WTC11 (cell line): Measurements from ENCODE around the gene IRF8. TPM values are rescaled to one million over a fixed set of nuclear protein-coding genes. Genes with fewer than 3 reads are reported as not detected.

Source experiments
- ATAC-seq: fragments of 200-7000 bp; cut with Tn5 transposase; 2 replicates; pipeline ENCODE4 v1.10.0; 2021; ENCODE audit warnings: mild to moderate bottlenecking, moderate library complexity
- CTCF ChIA-PET: fragments of 300-600 bp; sonication (Branson Sonifier 250); formaldehyde crosslinking; loops from one replicate; lab custom pipeline; 2021; ENCODE audit warnings: antibody characterized with exemption; lab: Charles Lee
- POLR2A ChIA-PET: fragments of 350-600 bp; sonication (Branson Sonifier 250); formaldehyde crosslinking; loops from one replicate; lab custom pipeline; 2021; ENCODE audit warnings: antibody characterized with exemption; lab: Charles Lee
- DNase-seq: peaks from one replicate; pipeline ENCODE4 v3.0.0; 2021; ENCODE audit warnings: low spot score
- H3K27ac Mint-ChIP-seq: 2 replicates; pipeline ENCODE4 v1.8.0; 2021; ENCODE audit warnings: mixed read lengths
- H3K27me3 Mint-ChIP-seq: 2 replicates; pipeline ENCODE4 v1.8.0; 2021; ENCODE audit warnings: low read depth, mild to moderate bottlenecking, moderate library complexity, mixed read lengths
- H3K36me3 Mint-ChIP-seq: 2 replicates; pipeline ENCODE4 v1.8.0; 2021; ENCODE audit warnings: mixed read lengths
- H3K4me1 Mint-ChIP-seq: 2 replicates; pipeline ENCODE4 v1.8.0; 2022; ENCODE audit warnings: mixed read lengths
- H3K4me3 Mint-ChIP-seq: 2 replicates; pipeline ENCODE4 v1.8.0; 2021; ENCODE audit warnings: mild to moderate bottlenecking, moderate library complexity, mixed read lengths
- H3K9me3 Mint-ChIP-seq: 2 replicates; pipeline ENCODE4 v1.8.0; 2021; ENCODE audit warnings: mixed read lengths
- CBFB ChIP-seq: sonication (generic); formaldehyde crosslinking; IDR thresholded peaks from 2 replicates; pipeline ENCODE4 v1.8.1; 2022; ENCODE audit warnings: mild to moderate bottlenecking, low read depth, missing genetic modification reagents
- EMX1 ChIP-seq: fragments of 250-450 bp; sonication (Bioruptor Pico); IDR thresholded peaks from 2 replicates; pipeline ENCODE4 v1.8.0; 2021; ENCODE audit warnings: mild to moderate bottlenecking
- FOXJ3 ChIP-seq: sonication (generic); formaldehyde crosslinking; IDR thresholded peaks from 2 replicates; pipeline ENCODE4 v1.9.0; 2021; ENCODE audit warnings: missing genetic modification reagents, mild to moderate bottlenecking, borderline replicate concordance
- FOXP1 ChIP-seq: sonication (generic); formaldehyde crosslinking; IDR thresholded peaks from 2 replicates; pipeline ENCODE4 v1.8.0; 2022; ENCODE audit warnings: missing genetic modification reagents, mild to moderate bottlenecking, moderate library complexity, borderline replicate concordance
- HMGA2 ChIP-seq: fragments of 250-450 bp; sonication (Bioruptor Pico); IDR thresholded peaks from 2 replicates; pipeline ENCODE4 v1.4.0; 2021; ENCODE audit warnings: mild to moderate bottlenecking, moderate library complexity
- IRF1 ChIP-seq: sonication (generic); formaldehyde crosslinking; IDR thresholded peaks from 2 replicates; pipeline ENCODE4 v1.8.0; 2023; ENCODE audit warnings: missing genetic modification reagents
- JUN ChIP-seq: sonication (generic); formaldehyde crosslinking; IDR thresholded peaks from 2 replicates; pipeline ENCODE4 v1.8.0; 2023; ENCODE audit warnings: mild to moderate bottlenecking, missing genetic modification reagents
- MLX ChIP-seq: sonication (generic); formaldehyde crosslinking; IDR thresholded peaks from 2 replicates; pipeline ENCODE4 v1.8.1; 2023; ENCODE audit warnings: mild to moderate bottlenecking, missing genetic modification reagents, moderate library complexity
- MXD4 ChIP-seq: fragments of 250-450 bp; sonication (Bioruptor Pico); IDR thresholded peaks from 2 replicates; pipeline ENCODE4 v1.8.0; 2021; ENCODE audit warnings: mild to moderate bottlenecking, moderate library complexity, borderline replicate concordance
- NR2C2 ChIP-seq: sonication (generic); formaldehyde crosslinking; IDR thresholded peaks from 2 replicates; pipeline ENCODE4 v1.8.0; 2022; ENCODE audit warnings: mild to moderate bottlenecking, missing genetic modification reagents
- OVOL2 ChIP-seq: fragments of 250-450 bp; sonication (Bioruptor Pico); IDR thresholded peaks from 2 replicates; pipeline ENCODE4 v1.9.0; 2021; ENCODE audit warnings: mild to moderate bottlenecking, borderline replicate concordance
- SP1 ChIP-seq: sonication (generic); formaldehyde crosslinking; conservative IDR thresholded peaks from 2 replicates; pipeline ENCODE4 v1.8.1; 2022; ENCODE audit warnings: missing genetic modification reagents
- USF1 ChIP-seq: sonication (generic); formaldehyde crosslinking; IDR thresholded peaks from 2 replicates; pipeline ENCODE4 v1.8.0; 2022; ENCODE audit warnings: mild to moderate bottlenecking, missing genetic modification reagents
- ZBTB21 ChIP-seq: sonication (generic); formaldehyde crosslinking; IDR thresholded peaks from 2 replicates; pipeline ENCODE4 v1.8.1; 2023; ENCODE audit warnings: mild to moderate bottlenecking, missing genetic modification reagents, borderline replicate concordance
- ZBTB43 ChIP-seq: sonication (generic); formaldehyde crosslinking; IDR thresholded peaks from 2 replicates; pipeline ENCODE4 v1.8.1; 2023; ENCODE audit warnings: mild to moderate bottlenecking, missing genetic modification reagents
- ZNF138 ChIP-seq: sonication (generic); formaldehyde crosslinking; conservative IDR thresholded peaks from 2 replicates; pipeline ENCODE4 v1.8.1; 2022; ENCODE audit warnings: mild to moderate bottlenecking, moderate library complexity, missing genetic modification reagents
- ZNF232 ChIP-seq: sonication (generic); formaldehyde crosslinking; IDR thresholded peaks from 2 replicates; pipeline ENCODE4 v1.8.0; 2022; ENCODE audit warnings: mild to moderate bottlenecking, missing genetic modification reagents
- ZNF317 ChIP-seq: sonication (generic); formaldehyde crosslinking; IDR thresholded peaks from 2 replicates; pipeline ENCODE4 v1.8.1; 2023; ENCODE audit warnings: low read depth, mild to moderate bottlenecking, moderate library complexity, missing genetic modification reagents, borderline replicate concordance
- ZNF416 ChIP-seq: fragments of 250-450 bp; sonication (Bioruptor Pico); IDR thresholded peaks from 2 replicates; pipeline ENCODE4 v1.9.0; 2021; ENCODE audit warnings: mild to moderate bottlenecking, inconsistent platforms
- total RNA-seq: library from RNA; stranded (reverse); gene quantifications from 3 replicates; pipeline ENCODE4 v1.2.3, GENCODE V29; 2021

IRF8 gene
- total RNA-seq, 1 experiment from 2014 or later, result 1.1 TPM

GRCh38 chr16:85859818-85860125, 39.2 kb upstream of the IRF8 start:
- POLR2A ChIA-PET, result no interaction called here
- ATAC-seq (peak; percentile 57), DNase-seq (no peak)

GRCh38 chr16:85860413-85861094, 38.4 kb upstream of the IRF8 start:
- no peak for DNase-seq
- CTCF ChIA-PET, result interaction anchor here (0.5 to 1.5 kb wide), 6 partner anchors 10 to 563 kb away, joined by 3 to 7 read pairs (median 4); no protein-coding TSS in a partner anchor
- Mint-ChIP-seq H3K27me3 (no peaks in the 10 kb centered on the region; the same call in 1 of the 2 replicates), H3K36me3 (no peaks in the 10 kb centered on the region), H3K4me1 (no peaks in the 10 kb centered on the region), H3K27ac (no peak overlapping the region), H3K4me3 (no peak overlapping the region), H3K9me3 (peaks cover 15% of the 10 kb centered on the region)
- no peak for TF ChIP-seq CBFB (CRISPR knock-in tag)
- no peak for TF ChIP-seq USF1 (CRISPR knock-in tag)
- TF ChIP-seq IRF1 (CRISPR knock-in tag), result no peak
- TF ChIP-seq NR2C2 (CRISPR knock-in tag), result no peak
- no peak for TF ChIP-seq JUN (CRISPR knock-in tag)
- no peak for TF ChIP-seq MXD4 (CRISPR knock-in tag)
- no peak for TF ChIP-seq FOXJ3 (CRISPR knock-in tag)
- TF ChIP-seq SP1, result no peak
- no peak for TF ChIP-seq FOXP1 (CRISPR knock-in tag)
- no peak for TF ChIP-seq ZNF232 (CRISPR knock-in tag)
- TF ChIP-seq ZBTB21 (CRISPR knock-in tag), result no peak
- no peak for TF ChIP-seq HMGA2 (CRISPR knock-in tag)
- no peak for TF ChIP-seq OVOL2 (CRISPR knock-in tag)
- no peak for TF ChIP-seq ZNF416 (CRISPR knock-in tag)
- TF ChIP-seq ZBTB43 (CRISPR knock-in tag), result no peak
- no peak for TF ChIP-seq ZNF138 (CRISPR knock-in tag)
- TF ChIP-seq EMX1 (CRISPR knock-in tag), result no peak
- TF ChIP-seq MLX (CRISPR knock-in tag), result no peak
- POLR2A ChIA-PET, result no interaction called here
- ATAC-seq, result no peak

More at GRCh38 chr16:85859818-85860125, 39.2 kb upstream of the IRF8 start:
- Mint-ChIP-seq H3K27ac (no peak overlapping the region), H3K9me3 (peaks cover 15% of the 10 kb centered on the region), H3K4me3 (no peak overlapping the region), H3K4me1 (no peaks in the 10 kb centered on the region), H3K36me3 (no peaks in the 10 kb centered on the region), H3K27me3 (peaks cover 2% of the 10 kb centered on the region)
- TF ChIP-seq ZNF232 (CRISPR knock-in tag) (no peak), NR2C2 (CRISPR knock-in tag) (no peak), ZNF317 (CRISPR knock-in tag) (no peak)
- CTCF ChIA-PET, result interaction anchor here (0.5 to 1.5 kb wide), 6 partner anchors 10 to 562 kb away, joined by 3 to 7 read pairs (median 4); no protein-coding TSS in a partner anchor
